T-helper 1 cell (primary cell): Measurements from ENCODE around the gene PUS10.
"Not testable (repeated sequence)": the region's sequence is repeated elsewhere in the genome, so short reads cannot be mapped to it uniquely, and the experiment has no call there.

Experiments used
- DNase-seq, 5 donors: peaks; one replicate each; pipeline ENCODE4 v3.0.0-alpha.2; 2012 to 2020

PUS10 gene

DNA sequence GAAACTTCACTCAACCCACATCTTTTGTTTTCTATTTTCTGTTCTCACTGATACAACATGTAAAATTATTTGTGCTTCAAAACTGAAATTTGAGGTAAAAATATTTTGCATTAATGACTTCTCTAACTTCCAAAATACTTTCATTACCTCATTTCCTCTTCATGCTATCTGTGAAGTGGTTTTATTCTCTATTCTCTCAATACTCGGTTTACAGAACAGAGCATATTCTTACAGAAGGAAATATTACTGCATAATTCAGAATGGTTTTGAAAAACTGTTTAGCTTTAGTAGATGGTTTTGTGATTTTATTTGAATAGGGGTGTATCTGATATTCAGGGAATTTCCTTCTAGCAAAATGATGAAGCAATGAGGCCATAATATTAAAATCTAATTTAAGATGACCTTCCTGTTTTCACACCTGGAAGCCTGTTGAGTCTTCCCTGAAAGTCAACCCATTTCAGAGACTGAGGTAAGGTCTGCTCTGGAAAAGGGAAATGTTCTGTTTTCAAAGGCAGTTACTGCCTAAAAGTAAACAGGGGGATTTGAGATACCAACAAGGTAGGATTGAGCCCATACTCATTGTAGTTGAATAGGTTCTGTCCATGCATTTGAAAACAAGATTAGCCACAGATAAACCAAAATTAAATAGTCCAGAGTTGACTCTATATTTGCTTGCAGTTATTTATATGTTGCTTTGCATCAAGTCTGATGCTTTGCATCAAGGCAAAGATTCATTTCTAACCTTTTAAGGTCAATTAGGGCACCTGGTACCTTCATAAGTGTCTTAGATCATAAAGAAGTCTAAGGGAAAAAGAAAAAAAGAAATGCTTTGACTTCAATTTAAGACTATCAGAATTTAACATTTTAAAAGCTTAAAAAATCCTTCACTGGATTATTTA lies 51.3 kb downstream of the PUS10 start:
- DNase-seq: no peak

DNA sequence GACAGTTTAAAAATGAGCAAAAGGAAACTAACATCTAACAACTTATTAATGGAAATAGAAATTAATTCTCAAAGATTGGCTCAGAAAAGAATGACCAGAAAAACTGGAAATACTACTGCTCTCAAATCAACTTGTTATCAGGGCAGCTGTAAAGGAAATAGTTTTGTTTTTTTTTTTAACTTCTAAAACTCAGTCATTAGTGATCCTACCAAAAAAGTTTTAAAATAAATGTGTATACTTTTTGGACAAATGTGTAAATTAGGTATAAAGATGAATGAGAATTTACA lies 52.6 kb downstream of the PUS10 start:
- DNase-seq: no peak

DNA sequence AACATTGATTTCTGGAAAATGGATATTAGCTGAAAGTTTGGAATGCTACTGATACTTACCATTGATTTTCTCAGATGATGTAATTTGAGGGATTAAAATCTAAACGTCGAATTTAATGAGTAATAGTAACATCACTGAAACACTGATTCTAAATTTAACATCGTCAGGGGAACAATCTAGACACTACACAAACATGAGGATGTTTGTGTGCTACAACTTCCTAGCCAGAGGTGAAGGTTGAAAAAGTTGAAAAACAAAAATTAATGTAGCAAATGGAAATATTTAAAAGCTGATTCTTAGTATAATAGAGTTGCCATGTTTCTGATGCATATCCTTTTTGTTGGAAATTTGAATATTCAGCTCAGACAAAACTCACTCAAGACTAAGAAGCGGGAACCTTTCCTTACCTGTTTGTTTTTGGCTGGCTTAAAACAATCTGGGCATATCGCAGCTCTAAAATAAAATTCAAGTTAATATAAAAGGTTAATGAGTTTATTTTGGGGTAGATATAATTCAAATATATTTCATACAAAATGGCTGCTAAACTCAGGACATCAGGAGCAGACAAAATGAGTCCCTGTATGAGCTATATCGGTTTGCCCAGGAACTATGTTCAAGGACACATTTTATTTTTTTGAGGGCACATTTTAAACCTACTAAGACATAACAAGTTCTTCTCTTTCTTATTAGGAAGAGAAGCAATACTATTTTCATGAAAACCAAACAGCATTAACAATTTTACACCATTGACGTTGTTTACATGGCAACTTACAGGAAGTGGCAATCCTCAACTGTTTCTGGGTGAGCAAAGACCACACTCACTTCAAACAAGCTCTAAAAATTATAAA lies 53.2 kb downstream of the PUS10 start:
- DNase-seq: peak in 2 of 5 donors; percentile 3 to 60

DNA sequence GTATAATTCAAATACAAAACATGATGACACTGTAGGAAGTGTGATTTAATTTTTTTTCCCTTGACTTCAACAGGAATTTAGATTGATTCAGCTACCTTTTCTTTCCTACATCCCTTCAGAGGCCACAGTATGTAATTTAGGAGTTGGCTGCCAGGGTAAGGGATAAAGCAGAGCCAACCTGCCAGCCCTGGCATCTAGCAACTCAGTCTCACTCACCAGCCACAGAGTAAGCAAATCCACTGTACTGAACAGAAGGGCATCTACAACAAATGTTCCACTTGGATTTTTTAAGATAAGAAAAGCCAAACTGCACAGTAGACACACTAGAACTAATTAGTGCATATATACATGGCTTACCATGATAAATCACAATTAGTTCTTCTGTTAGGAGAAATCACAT lies 54.9 kb downstream of the PUS10 start:
- no peak for DNase-seq

DNA sequence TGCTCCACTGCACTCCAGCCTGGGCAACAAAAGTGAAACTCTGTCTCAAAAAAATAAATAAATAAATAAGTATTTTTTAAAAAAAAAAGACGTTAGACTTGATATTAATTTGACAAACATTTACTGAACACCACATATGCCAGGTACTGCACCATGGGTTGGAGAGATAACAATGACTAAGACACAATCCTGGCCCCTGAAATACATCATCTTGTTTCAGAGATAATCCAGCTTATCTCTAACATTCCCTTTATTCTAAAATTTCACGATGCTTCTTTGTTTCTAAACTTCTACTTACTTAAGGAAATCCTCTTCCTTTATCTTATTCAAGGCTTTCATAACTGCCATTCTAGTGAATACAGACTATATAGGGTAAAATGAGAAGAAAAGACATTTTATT lies 55.5 kb downstream of the PUS10 start:
- DNase-seq: no peak

DNA sequence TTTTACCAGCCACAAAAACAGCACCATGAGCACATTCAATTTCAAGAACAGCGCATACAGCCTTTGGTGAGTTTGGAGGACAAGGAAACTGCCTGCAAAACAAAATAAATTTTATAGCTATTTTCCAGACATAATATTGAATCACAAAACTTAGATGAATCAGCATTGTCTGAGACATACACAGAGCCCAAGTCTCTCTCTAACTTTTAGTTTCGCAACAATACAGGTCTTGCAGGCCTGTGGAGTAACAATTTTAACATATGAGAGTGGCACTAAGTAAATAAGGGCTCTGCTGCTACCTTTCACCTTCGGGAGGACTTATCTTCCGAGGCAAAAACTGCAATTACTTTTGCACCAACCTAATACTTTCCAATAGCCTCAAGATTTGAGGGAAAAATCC lies 56.6 kb downstream of the PUS10 start:
- DNase-seq: no peak

DNA sequence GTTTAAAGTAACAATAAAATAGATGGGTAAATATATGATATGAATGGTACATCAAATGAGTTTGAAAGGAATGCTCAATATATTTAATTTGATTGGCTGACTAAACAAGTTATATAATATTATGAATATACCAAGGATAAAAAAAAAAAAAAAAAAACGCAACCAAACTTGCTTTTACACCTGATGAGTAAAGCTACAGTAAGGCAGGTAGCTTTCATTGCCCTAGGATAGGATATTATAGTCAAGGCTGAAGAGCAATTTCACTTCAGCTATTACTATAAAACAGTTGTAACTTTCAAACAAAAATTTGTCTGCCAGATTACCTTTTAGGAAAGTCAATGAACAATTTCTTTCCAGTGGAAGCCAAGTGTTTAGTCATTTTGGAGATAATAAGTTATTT lies 57.3 kb downstream of the PUS10 start:
- no peak for DNase-seq

DNA sequence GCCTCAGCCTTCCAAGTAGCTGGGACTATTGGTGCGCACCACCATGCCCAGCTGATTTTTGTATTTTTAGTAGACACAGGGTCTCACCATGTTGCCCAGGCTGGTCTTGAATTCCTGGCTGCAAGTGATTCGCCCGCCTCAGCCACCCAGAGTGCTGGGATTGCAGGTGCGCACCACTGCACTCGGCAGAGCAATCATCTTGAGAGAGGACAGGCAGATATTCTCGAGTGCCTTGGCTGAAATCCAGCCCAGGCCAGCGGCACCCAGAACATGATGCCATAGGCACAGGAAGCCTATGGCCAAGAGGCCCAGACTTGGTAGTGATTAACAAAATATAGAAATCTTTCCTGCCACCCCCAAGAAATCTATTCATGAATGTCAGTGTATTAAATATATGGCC lies 58.6 kb downstream of the PUS10 start:
- no peak for DNase-seq

DNA sequence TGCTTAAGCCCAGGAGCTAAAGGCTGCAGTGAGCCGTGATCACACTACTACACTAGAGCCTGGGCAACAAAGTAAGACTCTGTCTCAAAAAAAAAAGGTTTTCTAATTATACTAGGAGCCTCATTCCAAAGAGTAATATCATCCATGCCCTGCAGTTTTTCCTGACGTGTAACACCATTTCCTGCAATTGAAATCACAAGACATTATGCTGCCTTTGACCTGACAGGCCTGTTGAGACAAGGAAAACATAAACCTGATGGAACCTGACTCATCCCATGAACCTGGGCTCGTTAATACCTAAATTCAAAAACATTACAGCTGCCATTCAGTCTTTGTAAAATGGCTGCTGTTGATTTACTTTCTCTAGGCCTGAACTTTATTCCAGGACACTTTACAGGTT lies 59.3 kb downstream of the PUS10 start:
- DNase-seq: no peak

DNA sequence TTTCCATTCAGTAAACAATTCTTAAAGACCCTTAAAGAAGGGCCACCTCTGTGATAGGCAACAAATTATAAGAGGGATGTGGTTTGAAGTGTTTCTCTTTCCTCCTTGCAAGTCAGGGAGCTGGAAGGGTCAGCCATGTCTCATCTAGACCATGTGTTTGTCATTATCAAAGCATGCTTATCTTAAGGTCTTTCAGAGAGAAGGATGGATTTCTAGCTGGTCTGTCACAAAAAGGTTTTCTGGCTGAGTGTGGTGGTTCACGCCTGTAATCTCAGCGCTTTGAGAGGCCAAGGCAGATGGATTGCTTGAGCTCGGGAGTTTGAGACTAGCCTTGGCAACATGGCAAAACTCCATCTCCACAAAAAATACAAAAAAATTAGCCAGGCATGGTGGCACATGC lies 59.7 kb downstream of the PUS10 start:
- no peak for DNase-seq

DNA sequence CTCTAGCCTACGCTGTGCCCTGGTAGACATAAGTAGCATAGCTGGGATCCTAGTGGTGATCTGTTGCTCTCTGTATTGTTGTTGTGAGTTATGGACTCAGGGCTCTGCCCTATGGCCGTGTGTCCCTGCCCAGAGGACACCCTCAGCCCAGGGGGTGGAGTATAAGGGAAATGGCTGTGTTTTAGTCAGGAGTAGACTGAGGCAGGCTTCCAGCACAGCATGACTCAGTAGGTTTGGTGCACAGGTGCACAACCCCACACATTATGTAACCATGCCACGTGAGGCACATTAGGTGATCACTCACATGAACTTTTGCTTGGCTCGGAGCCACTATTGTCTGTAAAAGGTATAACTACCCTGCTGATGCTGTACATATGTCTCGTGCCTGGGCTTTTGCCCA lies 60.4 kb downstream of the PUS10 start:
- DNase-seq: no peak

DNA sequence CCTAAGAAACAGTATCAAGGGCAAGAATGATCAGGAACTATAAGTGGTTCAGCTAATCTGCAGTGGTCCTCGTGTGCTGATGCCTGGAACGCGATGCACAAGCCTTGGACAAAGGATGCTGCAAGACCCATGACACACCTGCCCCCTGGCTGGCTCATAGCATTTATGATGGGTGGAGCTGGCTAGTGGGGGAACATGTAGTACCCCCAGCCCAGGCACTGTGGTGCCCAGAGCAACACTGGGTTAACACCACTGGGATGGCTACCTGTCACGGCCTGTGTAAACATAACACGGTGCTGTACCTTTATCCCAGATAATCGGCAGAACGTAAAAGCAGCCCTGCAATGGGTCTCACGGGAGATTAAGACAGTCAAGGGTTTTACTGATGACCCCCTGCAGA lies 60.8 kb downstream of the PUS10 start:
- DNase-seq: no peak

DNA sequence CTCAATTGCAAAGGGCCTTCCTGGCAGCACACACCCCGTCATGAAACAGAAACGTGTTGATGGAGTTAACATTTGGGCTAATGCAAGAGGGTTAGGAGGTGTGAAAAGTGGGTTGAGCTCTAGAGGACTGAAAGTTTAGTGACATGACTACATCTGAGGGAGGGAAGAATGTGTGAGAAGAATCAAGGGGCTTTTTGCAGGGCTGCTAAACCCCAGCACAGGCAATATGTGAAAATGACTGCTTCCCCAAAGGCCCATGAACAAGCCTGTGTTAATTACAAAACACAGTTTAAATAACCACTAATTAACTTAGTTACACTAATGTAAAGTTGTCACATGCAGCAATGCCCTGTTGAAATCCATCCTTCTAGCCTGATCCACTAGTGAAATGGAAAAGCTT lies 63.9 kb downstream of the PUS10 start:
- DNase-seq: no peak

DNA sequence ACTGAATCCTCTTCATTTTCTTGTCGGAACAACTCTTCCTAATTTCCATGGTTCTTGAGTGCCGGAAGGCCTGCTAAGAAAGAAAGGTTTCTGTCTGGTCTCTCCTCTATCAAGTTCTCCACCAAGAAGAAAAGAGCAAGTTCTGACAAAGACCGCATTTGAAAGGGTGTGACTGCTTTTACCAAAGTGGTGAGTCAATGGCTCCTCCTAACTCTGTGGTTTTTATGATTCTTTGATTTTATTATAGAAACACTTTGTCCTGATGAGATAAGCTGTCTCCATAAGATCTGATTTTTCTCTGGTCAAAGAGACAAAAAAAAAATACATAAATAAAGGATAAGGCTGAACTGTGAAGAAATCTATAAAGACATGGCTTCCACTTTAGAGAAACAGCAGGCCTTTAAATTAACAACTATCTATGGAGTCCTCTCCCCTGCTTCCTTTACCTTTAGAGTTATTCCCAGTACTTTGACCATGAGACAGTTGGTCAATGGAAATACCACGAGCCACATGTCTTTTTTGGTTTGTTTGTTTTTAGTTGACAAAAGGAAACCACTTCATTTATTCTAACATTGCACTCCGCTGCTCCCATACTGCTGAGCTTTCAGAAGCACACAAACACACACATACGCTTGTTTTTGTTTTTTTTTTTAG lies 69.0 kb downstream of the PUS10 start:
- peak in 1 of 5 donors; percentile 5 for DNase-seq

DNA sequence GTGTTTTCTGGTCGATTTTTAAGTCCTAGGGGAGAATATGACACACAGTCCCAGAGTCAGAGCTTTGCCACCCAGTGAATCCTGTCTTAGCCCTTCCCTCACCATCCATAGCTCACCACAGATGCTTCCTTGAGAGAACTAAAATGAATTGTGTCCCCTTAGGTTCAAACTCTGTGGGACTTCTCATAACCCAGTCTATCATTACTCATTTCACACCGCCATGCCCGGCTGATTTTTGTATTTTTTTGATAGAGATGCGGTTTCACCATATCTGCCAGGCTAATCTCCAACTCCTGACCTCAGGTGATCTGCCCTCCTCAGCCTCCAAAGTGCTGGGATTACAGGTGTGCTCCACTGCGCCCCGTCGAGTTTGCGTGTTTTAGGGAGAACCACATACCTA lies 69.9 kb downstream of the PUS10 start:
- no peak for DNase-seq

DNA sequence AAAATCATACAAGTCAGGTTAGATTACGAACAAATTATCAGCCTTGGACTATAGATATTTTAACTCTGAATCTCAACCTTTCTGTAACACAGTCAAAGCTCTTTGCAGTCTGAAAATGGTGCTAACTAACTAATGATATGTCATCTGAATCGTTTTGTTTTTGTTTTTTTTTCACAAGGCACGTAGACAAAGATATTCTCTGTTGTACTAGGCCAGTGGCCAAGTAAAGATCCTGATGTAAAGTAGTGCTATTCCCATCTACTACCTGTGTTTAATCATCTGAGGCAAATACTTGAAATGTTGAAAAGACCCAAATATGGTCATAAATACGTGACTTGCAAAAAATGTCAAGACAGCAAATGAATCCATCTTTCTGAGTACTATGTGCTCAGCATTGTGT lies 71.0 kb downstream of the PUS10 start:
- no peak for DNase-seq

DNA sequence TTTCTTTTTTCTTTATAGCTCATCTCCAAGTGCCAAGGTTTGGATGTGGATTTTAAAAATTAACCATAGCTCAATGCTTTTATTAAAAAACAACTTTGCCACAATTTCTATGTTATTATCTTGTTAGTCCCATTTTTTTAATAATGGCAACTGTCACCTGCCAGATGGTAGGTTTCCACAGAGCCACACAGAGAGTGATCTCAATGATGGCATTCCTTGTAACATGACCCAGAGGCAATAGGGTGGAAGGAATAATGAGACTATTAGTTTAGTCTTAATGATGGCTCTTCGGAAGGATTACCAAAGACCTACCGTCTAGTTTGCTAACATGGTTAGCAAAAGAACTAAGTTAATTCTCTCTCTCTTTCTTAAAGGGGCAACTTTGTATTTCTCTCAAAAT lies 72.7 kb downstream of the PUS10 start:
- DNase-seq: no peak

DNA sequence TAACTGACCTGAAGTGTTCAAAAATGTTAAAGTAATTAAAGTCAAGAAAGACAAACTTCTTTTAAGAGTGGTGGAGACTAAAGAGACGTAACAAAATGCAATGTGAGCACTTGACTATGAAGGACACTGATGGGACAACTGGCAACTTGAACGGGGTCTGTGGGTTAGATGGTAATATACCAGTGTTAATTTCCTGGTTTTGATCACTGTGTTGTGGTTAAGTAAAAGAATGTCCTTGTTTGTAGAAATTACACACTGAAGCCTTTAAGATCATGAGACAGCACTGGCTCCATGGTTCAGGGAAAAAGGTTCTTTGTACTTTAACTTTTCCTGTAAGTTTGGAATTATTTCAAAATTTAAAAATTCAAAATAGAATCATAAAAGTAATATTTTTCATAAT lies 78.4 kb downstream of the PUS10 start:
- DNase-seq: no peak

DNA sequence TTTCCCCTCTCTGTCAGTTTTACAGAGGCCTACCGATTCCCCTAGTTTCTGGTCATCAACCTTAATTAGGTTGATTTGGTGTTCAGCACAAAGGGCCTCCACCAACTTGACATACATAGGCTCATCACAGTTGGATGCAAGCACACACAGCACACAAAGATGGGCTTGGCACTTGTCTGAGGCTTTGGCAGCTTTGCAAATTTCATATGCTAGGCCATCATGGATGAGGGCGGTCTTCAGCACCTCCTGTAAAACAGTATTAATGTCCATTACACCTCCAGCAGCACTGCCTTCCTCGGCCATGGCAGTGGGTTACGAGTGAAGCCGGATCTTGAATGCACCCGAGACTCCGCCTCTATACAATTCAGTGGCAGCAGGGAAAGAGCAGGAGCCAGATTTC lies 79.8 kb downstream of the PUS10 start:
- DNase-seq: no peak

DNA sequence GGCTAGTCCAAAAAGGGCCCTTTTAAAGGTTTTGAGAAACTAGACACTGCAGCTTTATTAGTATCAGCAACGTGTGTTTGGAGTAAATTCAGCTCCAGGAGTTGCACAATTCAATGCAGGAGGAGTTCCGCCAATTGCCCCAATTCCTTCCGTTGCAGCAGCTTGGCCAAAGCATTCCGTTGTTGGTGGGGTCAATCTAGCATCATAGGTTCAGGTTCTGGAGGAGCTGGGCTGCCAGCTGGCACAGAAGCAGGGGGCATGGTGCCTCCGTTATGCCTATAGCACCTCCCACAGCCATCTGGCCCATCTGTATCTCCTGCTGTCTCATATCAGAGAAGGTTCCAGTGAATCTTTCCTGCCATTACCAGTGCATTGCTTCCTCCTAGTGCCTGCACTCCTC lies 81.3 kb downstream of the PUS10 start:
- no peak for DNase-seq

DNA sequence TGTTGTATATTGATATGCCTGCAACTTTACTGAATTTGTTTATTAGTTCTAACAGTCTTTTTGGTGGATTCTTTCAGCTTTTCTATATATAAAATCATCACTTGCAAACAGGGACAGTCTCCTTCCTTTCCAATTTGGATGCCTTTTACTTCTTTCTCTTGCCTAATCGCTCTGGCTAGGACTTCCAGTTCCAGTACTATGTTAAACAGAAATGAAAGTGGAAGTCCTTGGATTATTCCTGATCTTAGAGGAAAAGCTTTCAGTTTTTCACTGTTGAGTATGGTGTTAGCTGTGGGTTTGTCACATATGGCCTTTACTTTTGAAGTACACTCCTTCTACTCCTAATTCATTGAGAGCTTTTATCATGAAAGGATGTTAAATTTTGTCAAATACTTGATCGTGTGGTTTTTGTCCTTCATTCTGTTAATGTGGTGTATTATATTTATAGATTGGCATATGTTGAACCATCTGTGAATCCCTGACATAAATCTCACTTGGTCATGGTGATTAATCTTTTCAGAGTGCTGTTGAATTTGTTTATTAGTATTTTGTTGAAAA lies 83.8 kb downstream of the PUS10 start:
- DNase-seq: no peak

DNA sequence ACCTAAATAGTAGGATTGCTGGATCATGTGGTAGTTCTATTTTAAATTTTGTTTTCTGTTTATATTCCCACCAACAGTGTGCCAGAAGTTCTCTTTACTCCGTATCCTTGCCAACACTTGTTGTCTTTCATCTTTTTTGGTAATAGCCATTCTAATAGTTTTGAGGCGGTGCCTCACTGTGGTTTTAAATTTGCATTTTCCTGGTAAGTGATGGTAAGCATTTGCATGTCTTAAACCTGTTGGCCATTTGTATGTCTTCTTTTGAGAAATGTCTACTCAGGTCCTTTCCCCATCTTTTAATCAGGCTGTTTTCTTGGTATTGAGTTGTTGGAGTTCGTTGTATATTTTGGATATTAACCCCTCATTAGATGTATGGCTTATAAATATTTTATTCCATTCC lies 85.1 kb downstream of the PUS10 start:
- DNase-seq: no peak

DNA sequence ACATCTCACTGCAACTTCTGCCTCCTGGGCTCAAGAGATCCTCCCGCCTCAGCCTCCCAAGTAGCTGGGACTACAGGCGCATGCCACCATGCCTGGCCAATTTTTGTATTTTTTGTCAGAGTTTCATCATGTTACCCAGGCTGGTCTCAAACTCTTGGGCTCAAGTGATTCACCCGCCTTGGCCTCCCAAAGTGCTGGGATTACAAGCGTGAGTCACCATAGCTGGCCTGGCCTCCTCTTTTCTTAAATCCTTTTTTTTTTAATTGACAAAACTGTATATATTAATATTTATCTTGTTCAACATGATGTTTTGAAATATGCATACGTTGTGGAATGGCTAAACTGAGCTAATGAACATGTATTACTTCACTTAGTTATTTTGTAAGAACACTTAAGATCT lies 86.0 kb downstream of the PUS10 start:
- DNase-seq: not testable (repeated sequence)
